ENCODE results near the gene TNFSF10.

- no peak for TF ChIP-seq CTCF (IDR thresholded peaks at IDR 0.05)
- no peak for TF ChIP-seq POLR2AphosphoS5 (IDR thresholded peaks at IDR 0.05)
Observed at GRCh38 chr3:172525116-172525613, 1.9 kb upstream of the TNFSF10 start.

All from esophagus muscularis mucosa (tissue), 3 donors.